A549 treated with RU486 at 1 μM for 4 hours (cell line): ENCODE results near the gene KCNJ13. TPM values are rescaled to one million over a fixed set of nuclear protein-coding genes. Genes with fewer than 3 reads are reported as not detected.

Experiments
- total RNA-seq: library from RNA; stranded (reverse); fragments of 200-300 nt; extraction: Qiagen RNA extraction; gene quantifications from 5 replicates; pipeline ENCODE4 v1.2.3, GENCODE V29; 2022; ENCODE audit warnings: low read depth

KCNJ13 gene
- not detected in 5 replicates for total RNA-seq

DNA sequence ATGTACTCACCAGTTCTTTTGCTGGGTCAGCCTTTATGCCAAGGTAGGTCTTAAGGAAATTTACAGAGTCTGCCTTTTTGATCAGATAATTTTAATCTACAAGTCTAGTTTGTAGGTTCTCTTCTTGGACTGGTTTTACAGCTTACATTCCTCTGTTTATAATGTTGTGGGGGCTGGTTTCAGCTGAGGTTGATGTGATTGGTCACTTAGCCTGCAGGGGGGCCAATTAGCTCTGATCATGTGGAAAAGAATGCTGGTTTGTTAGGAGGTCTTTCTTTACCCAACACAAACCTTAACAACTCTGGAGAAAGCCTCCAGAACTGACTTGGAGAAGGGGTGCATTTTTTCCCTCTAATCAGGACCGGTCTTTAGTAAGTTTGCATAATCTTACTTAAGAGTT lies at the start of gene KCNJ13:
Gene KCNJ13 (minus strand): TSS at position 131 of the 400 bp plus-strand sequence. CDS start 5,203 bp downstream, outside the sequence.

Other genes starting within 250 kb of the KCNJ13 start
- not detected in 5 replicates for gene CHRNG, start 236.9 kb downstream of the KCNJ13 start, total RNA-seq
- gene TIGD1, start 226.0 kb downstream of the KCNJ13 start, total RNA-seq, result 4.0 to 5.3 TPM (median 5.0 TPM) in 5 replicates
- gene EIF4E2, start 225.9 kb downstream of the KCNJ13 start, total RNA-seq, result 86.0 to 227 TPM (median 99.0 TPM) in 5 replicates
- gene EFHD1, start 143.0 kb downstream of the KCNJ13 start, total RNA-seq, result 1.8 to 2.4 TPM (median 1.9 TPM) in 5 replicates
- 20.0 to 31.2 TPM (median 27.2 TPM) in 5 replicates for gene GIGYF2, start 79.2 kb downstream of the KCNJ13 start, total RNA-seq
- gene SNORC, start 93.7 kb upstream of the KCNJ13 start, total RNA-seq, result 5.3 to 15.8 TPM (median 9.8 TPM) in 5 replicates
- gene NGEF, start 236.7 kb upstream of the KCNJ13 start, total RNA-seq, result 15.4 to 20.7 TPM (median 16.8 TPM) in 5 replicates